ENCODE data around the gene MORC1.
"Not testable (repeated sequence)": the region's sequence is repeated elsewhere in the genome, so short reads cannot be mapped to it uniquely, and the experiment has no call there.

Gene MORC1

DNA sequence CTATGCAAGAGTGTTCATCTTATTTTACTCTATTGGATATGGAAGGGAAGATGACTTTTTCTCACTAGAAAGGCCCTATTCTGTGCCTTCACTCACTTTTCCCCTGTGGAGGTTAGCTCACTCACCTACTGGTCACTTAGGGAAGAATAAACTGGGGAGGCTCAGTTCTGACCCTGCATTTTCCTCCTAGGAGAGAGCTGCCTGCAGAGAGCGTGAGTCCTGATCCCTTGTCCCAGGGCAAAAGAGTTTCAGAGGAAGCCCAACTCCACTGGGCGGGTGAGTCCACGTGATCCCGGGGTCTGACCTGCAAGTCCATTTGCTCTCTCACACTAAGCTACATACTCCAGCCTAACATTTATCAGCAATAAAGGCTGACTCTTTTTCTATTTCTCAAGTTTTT lies 8.4 kb downstream of the MORC1 start:
- DNase-seq, result no peak

- no peak for DNase-seq
Observed at GRCh38 chr3:109098079-109098644, 19.8 kb downstream of the MORC1 start.

GRCh38 chr3:109095166-109095565 lies 22.8 kb downstream of the MORC1 start:
- no peak for DNase-seq

GRCh38 chr3:109093561-109093960 lies 24.4 kb downstream of the MORC1 start:
- DNase-seq, result no peak

DNA sequence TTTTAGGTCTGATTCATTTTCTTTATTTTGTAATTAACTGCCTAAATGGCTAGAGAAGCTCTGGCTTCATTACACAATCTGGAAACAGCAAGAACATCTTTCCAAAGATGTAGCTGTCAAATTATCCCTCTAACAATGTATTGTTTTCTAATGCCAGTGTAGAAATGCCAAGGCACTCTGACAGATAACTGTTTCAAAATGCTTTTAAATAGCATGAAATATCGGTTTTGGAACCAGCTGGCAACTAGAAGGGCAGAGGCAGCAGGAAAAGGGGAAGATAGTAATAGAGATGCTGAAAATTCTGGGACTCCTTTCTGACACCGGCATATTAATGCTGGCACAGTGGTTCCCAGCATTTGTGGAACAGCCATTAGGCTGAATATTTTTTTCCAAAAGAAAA lies 26.1 kb downstream of the MORC1 start:
- no peak for DNase-seq

DNA sequence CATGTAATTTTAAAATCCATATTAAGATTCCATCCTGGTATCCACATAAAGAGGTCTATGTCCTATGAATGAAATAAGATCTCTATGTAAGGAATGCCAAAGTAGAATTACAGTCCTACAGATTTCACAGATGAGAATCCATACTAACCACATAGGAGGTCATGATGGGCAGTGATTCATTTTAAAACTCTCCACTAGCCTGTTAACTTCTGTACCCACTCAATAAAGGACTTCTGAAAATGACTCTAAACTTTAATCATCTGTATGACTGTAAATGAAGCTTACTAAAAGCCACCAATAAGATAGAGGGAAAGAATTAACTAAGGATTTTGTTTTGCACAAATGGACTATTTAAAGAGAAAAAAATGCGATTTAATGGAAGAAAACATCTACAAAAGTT lies 28.7 kb downstream of the MORC1 start:
- DNase-seq, result no peak

GRCh38 chr3:109081746-109082510 lies 36.0 kb downstream of the MORC1 start:
- DNase-seq, result no peak

DNA sequence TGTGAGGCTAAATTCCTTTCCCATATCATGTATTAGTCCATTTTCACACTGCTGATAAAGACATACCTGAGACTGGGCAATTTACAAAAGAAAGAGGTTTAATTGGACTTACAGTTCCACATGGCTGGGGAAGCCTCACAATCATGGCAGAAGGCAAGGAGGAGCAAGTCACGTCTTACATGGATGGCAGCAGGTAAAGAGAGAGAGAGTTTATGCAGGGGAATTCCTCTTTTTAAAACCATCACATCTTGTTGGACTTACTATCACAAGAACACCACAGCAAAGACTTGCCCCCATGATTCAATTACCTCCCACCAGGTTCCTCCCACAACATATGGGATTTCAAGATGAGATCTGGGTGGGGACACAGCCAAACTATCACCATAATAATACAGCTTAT lies 37.8 kb downstream of the MORC1 start:
- not testable (repeated sequence) for DNase-seq

- no peak for DNase-seq
Observed at GRCh38 chr3:109073116-109073515, 44.8 kb downstream of the MORC1 start.

DNA sequence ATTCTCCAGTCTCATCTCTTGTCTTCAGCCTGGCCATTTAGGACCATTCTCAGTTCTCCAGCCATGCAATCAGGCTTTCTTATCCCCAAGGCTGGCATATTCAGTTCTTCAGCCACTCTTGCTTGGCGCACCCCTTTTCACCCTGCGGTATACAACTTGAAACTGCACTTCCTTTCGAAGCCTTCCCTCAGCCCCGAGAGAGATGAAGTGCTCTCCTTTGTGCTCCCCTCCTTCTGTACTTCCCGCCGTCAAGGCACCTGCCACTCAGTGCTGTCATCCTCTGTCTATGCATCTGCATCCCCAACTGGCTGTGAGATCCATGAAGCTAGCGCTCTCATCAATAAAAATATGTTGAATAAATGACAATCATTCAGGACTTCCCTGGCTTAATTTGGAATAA lies 45.7 kb downstream of the MORC1 start:
- no peak for DNase-seq

DNA sequence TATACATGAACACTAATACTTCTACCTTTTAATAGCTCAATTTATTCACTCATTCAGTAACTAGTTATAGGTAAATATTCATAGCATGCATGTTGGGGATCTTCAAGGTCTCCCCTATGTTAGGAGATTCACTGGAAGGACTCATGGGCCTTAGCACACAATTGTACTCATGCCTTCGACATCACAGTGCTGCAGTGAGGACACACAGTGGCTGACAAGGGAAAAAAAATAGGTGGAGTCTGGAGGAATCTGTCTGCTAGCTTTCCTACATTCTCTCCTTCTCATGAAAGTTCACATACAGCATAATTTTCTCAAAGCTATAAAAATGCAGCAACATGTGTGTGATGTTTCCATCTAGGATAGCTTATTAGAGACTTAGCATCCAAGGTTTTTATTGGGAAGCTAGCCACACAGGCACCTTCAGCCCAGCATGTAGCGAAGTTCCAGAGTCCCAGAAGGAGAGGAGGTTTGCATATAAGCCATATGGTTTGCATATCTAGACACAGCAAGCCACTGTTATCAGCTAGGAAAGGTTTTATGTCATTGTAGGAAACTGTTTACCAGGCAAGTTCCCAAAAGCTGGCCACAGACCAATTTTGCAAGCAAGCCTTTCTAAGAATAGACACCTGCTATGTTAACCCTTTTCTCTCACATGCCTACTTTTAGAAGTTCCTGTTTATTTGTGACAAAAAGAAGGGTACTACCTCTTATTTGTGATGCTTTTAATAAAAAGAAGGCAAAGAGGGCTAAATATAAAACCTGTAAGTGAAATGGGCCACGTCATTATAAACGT lies 46.4 kb downstream of the MORC1 start:
- DNase-seq, result no peak

- no peak for DNase-seq
Observed at GRCh38 chr3:109070211-109070610, 47.7 kb downstream of the MORC1 start.

GRCh38 chr3:109066864-109067263 lies 51.1 kb downstream of the MORC1 start:
- DNase-seq, result no peak

DNA sequence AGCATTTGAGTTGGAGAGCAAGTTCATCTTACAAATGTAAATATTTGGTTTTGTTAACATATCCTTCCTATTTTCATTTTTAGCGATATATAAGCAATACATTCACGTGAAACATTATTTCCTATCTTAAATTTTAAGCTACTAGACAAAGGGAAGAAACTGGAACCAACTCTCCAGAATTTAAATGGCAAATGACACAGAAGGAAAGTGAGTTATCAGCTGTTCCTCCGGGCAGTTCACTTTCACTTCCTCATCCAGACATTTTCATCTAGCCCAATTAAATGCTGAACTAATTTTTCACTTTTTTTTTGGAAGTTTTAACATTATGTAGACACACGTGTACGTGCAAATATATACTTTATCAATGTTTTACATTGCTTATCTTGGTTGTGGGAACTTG lies 58.7 kb downstream of the MORC1 start:
- DNase-seq, result no peak

DNA sequence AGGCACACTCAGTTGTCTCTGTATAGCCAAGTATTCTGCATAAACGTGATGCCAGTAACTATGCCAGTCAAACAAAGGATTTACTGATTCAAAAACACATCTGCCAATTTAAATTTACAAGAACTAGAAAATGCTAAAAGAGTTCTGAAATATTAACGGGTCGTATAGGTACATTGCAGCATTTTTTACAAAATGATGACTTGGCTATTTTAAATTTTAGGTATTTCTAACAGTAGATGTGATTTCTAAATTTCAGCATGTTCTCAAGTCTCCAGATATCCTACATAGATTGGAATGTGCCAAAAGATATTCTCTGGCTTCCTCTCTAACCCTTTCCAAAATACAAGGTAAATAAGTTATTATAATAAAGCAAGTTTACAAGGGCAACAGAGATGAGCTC lies 60.3 kb downstream of the MORC1 start:
- DNase-seq, result no peak

DNA sequence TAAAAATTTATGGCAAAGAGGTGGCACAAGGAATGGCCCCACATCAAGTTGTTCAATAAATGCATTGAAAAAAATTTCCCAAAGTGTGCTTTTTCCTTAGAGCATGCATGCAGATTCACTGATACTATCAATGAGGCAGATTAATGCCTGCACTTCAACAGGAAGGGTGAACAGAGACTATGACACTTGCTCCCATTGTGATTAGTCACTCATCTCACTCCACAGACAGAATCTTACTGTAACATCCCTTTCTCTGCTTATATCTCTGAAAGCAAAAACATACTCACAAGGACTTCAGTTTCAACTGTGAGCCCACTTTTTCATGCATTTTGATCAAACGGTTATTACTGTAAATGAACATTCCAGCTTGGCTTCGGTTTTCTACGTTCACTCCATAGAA lies 60.9 kb downstream of the MORC1 start:
- DNase-seq, result no peak

DNA sequence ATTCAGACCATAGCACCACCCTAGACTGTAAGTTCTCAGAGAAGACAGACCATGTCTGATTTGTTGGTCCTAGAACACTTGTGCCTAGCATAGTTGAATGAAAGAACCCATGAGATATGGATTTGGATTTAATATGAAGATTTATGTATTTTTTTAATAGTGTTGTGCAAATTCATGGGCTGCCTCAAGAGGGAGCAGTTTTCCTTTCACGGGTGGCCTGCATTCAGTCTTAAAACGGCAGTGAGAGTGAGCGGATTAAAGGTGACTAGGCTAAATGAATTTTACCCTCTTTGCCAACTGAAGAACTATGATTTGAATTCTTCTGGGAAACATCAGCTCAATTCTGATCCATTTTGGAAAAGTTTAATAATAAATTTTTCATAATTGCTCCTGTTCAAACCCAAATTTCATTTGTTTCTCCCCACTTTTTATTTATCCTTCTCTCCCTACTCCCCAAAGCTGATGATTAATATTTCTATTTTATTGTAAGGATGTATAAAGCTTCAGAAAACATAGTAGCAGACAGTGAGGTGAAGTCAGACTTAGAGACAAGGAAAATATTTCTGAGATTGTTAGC lies 67.3 kb downstream of the MORC1 start:
- no peak for DNase-seq

GRCh38 chr3:109047366-109047765 lies 70.6 kb downstream of the MORC1 start:
- DNase-seq, result no peak

GRCh38 chr3:109045271-109046040 lies 72.5 kb downstream of the MORC1 start:
- no peak for DNase-seq

DNA sequence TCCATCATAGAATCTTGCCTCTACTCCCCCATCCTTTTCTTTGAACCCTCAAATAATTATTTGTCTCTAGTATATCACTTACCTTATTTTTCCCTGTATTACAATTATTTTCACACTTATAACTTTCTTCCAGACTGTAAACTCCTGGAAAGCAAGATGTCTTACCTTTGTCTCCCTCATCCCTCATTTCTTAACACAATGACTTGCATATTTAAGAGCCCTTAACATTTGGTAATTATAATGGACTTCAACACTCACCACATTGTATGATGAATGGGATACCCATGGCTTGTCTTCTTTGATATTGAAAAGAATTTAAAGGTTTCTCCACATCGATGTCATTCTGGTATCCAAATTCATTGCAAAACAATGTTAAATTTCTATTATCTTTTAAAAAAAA lies 82.9 kb downstream of the MORC1 start:
- DNase-seq, result no peak

- DNase-seq, result no peak
Observed at GRCh38 chr3:109033000-109033660, 84.8 kb downstream of the MORC1 start.

- no peak for DNase-seq
Observed at GRCh38 chr3:109028753-109029152, 89.2 kb downstream of the MORC1 start.
